GM19324 (cell line): Measurements from ENCODE around the gene CBFB.

Source experiments
- ATAC-seq: cut with Tn5 transposase; IDR thresholded peaks from one replicate; pipeline ENCODE4 v1.9.1; 2021; ENCODE audit warnings: mild to moderate bottlenecking, moderate library complexity; ENCODE audit not compliant: unreplicated experiment, low FRiP score

CBFB gene

DNA sequence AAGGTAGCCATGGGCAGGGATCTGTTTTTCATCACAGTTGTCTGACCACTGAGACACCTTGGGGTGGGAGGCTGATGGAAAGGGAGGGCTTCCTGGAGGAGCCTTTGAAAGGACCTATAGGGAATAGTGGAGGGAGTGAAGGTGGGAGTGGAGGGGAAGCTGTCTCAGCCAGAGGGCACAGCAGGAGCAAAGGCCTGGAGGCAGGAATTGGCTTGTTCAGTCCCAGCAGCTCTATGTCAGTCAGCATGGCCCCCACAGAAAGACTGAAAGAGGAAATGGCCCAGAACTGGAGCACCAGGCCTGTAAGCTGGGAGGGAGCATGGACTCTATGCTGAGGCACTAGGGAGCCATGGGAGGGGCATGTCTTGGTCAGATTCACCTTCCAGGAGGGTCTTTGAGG lies 12.8 kb upstream of the CBFB start:
- no peak for ATAC-seq

DNA sequence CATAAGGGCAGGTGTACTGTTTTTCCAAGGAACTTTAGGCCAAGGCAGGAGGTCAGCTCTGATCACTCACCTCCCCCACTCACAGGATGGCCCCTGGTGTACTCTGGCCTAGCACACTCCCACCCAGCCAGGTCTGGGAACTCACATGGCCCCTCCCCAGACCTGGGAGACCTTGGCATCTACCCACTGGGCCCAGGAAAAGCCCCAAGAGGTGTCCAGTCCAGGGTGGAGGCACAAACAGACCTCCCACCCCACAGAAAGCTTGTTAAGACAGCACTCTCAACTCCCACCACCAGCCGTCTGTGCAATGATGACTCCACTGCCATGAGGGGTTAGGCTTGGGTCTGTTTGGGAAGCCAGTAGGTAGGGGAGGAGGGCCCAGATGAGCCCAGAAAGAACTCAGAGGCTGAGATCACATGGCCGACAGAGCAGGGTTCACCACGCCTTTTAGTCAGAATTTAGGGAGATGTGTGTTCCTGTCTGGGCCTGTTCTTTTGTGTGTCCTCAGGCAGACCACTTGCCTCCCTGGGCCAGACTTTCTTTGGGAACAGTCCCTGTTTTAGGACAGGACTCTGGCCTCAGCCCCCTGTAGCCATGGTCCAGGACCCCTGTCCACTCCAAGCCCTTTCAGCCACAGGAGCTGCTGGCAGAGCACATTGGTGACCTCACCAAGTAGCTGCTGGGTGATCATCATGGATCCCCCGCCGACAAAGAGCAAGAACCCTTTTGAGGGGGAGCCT lies 12.1 kb upstream of the CBFB start:
- ATAC-seq = no peak

DNA sequence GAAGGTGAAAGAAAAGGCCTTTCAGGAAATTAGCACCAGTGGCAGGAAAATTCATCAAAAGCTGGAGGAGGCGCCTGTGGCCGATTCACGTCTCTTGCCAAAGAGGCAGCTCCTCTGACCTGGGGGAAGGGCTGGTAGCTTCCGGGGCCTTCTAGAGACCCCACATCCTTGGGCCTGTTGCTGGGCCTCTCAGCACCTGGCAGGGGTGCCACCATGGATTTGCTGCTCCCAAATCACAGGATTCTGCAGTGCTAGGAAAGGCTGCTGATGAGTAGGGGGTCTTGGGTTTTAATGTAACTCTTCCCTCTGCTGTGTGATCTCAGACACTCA lies 11.6 kb upstream of the CBFB start:
- ATAC-seq = no peak

- ATAC-seq = peak; percentile 46
These were observed 11.0 kb upstream of the CBFB start for GRCh38 chr16:67017810-67018488.

GRCh38 chr16:67019171-67019570 lies 9.8 kb upstream of the CBFB start:
- ATAC-seq = no peak

- ATAC-seq = no peak
These were observed 7.6 kb upstream of the CBFB start for GRCh38 chr16:67021321-67021720.

- no peak for ATAC-seq
These were observed 6.3 kb upstream of the CBFB start for GRCh38 chr16:67022531-67023214.

DNA sequence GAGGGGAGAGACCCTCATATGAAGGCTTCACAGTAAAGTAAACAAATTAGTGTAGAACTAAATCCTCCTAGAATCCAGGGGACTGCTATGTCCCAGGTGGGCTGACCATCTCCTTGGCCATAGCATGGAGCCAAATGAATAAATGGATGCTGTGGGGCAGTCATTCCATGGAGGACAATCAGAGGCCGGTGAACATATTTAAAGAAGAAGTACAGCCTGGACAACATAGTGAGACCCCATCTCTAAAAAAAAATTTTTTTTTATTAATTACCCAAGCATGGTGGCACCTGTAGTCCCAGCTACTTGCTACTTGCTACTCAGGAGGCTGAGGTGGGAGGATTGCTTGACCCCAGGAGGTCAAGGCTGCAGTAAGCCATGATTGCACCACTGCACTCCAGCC lies 5.3 kb upstream of the CBFB start:
- no peak for ATAC-seq

DNA sequence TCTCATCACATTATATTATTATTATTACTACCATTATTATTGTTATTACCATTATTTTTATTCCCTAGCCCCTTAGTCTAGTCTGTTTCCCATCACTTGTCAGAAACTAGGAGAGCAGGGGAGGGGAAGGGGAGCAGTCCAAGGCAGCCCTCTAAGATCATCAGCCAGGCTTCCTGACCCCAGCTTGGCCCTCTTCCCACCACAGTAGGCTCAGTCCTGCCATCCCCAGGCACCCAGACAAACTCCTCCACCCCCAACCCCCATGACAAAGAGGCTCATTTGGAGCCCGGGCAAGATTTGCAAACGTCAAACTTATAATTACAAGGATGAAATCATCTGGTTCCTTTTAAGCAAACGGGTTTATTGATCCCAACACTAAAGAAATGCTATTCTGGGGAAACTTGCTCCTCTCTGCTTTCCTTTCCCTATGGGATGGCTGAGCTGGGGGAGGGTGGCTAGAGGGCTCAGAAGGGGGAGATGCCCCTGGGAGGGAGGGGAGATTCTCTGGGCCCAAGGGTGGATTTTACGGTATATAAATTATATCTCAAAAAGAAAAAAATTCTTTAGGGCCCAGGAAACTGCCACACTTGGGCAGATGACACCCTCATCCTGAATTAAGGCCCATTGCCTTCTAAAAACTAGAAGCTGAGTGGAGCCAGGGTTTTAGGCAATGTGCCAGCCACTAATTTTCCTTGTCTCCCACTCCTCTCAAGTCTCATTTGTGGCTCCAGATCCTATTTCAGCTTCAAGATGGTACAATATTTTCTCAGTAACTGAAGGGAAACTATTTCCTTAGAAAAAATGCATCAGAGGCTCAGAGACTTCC lies 4.4 kb upstream of the CBFB start:
- ATAC-seq = no peak

DNA sequence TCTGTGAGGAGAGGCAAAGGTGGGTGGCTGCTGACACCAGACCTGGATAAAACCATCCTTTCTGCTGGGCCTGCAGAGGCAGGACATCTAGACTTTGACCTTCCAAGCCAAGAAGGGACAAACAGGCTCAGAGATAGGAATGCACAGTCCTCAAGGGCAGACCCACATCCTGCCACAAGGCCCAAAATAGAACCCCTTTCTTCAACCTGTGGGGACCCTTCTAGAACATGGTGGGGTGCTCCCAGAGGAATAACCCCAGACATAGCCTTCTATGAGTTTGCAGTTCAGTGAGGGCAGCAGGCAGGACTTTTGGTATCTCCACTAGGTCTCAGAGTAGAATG lies 3.8 kb upstream of the CBFB start:
- ATAC-seq = no peak

- ATAC-seq = no peak
These were observed 2.4 kb upstream of the CBFB start for GRCh38 chr16:67026570-67026969.

DNA sequence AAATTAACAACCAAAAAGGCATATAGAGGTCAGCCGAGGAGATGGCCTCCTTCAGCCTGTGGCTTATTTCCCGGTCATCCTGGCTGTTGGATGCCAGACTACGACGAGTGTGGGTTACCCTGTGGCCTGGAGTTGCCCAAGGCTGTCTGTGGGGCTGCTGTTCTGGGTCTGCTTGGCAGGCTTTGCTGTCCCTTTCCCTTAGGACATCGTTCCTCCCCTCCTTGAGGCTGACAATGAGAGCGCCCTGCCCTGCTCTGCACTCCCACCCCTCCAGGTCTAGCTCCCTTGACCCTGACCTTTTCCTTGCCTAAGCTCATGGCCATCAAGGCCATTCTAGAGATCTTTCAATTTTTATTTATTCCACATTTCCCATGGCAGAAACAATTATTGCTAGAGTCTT lies 1.9 kb upstream of the CBFB start:
- no peak for ATAC-seq

DNA sequence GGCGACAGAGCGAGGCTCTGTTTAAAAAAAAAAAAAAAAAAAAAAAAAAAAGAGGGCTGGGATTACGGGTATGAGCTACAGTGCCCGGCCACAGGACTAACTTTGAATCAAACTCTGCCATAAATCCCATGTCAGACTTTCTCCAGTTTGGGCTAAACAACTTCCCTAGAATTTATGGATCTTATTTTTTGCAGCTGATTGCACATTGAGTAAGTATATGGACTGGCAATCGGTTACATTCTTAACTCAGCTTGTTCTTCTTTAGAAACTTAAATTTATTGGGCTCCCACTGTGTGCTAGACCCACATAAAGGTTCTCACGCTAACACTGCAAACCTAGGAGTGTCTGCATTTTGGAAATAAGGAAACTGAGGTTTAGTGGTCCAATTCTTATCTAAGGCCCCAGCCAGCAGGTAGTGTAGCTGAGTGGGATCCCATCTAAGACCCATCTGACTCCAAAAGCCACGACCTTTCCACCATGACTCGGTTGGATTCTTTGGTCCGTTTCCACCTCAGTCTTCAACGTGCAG lies 718 bp upstream of the CBFB start:
- ATAC-seq = no peak

GRCh38 chr16:67029254-67030096 lies 526 bp downstream of the CBFB start:
- peak; percentile 47 for ATAC-seq

DNA sequence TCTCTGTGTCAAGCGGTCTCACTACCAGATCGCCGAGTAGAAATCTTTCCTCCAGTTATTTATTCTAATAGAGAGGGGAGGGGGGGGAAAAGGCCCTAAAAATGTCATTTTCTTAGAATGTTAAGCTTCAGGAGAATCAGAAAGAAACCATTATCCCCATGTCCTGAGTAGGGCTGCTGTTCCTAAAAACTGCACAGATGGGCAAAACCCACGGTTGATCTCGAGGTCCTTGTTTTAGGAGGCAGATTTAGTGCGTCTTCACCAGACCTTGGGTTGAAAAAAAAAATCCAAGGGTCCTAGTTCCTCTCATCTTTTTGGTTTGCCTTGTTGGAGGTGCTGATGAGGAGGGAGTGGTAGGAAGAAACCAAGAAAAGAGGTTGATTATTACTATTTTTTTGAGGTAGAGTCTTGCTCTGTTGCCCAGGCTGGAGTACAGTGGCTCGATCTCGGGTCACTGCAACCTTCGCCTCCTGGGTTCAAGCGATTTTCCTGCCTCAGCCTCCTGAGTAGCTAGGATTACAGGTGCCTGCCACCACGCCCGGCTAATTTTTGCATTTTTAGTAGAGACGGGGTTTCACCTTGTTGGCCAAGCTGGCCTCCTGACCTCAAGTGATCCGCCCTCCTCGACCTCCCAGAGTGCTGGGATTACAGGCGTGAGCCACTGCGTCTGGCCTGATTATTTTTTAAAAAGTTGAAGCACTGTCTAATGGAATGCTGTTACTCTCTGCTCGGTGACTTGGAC lies 1.4 kb downstream of the CBFB start:
- ATAC-seq = no peak

GRCh38 chr16:67034487-67034886 lies 5.5 kb downstream of the CBFB start:
- ATAC-seq = no peak

- ATAC-seq = no peak
These were observed 6.4 kb downstream of the CBFB start for GRCh38 chr16:67035364-67035763.

DNA sequence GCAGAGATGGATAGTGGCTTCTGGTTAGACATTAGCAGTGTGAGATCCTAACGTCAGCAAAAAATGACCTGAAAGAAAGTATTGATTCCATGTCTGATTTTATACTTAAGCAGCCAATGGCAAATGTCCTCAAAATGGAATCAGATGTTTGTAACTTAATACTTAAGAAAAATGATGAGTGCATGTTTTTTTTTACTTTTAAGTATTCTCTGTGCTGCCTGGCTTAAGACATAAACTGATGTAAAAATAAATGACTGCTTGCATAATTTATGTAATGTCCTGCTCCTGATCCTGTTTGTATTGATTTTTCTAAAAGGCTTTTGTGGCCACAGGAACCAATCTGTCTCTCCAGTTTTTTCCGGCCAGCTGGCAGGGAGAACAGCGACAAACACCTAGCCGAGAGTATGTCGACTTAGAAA lies 7.4 kb downstream of the CBFB start:
- ATAC-seq = no peak

- ATAC-seq = no peak
These were observed 10.5 kb downstream of the CBFB start for GRCh38 chr16:67039260-67040020.
